ENCODE results near the gene HCRTR1. TPM values are rescaled to one million over a fixed set of nuclear protein-coding genes. Genes with fewer than 3 reads are reported as not detected.
A peak's percentile ranks its signal among the peaks of the same experiment; 100 is the strongest.
"Not testable (repeated sequence)": the region's sequence is repeated elsewhere in the genome, so short reads cannot be mapped to it uniquely, and the experiment has no call there.

Gene HCRTR1
- total RNA-seq, 2 experiments from 2014 or later = not detected

GRCh38 chr1:31583995-31584868 is 33.3 kb upstream of the HCRTR1 start:
- DNase-seq (no peak), ATAC-seq (no peak)
- ChIA-PET CTCF (no interaction called here), POLR2A (no interaction called here)
- Mint-ChIP-seq H3K27ac (no peak overlapping the region), H3K9me3 (ENCODE audit: insufficient read depth) (no peaks in the 10 kb centered on the region), H3K4me3 (no peak overlapping the region), H3K4me1 (ENCODE audit: low read depth) (no peaks in the 10 kb centered on the region), H3K36me3 (ENCODE audit: low read depth) (no peaks in the 10 kb centered on the region), H3K27me3 (ENCODE audit: low read depth) (no peaks in the 10 kb centered on the region)

DNA sequence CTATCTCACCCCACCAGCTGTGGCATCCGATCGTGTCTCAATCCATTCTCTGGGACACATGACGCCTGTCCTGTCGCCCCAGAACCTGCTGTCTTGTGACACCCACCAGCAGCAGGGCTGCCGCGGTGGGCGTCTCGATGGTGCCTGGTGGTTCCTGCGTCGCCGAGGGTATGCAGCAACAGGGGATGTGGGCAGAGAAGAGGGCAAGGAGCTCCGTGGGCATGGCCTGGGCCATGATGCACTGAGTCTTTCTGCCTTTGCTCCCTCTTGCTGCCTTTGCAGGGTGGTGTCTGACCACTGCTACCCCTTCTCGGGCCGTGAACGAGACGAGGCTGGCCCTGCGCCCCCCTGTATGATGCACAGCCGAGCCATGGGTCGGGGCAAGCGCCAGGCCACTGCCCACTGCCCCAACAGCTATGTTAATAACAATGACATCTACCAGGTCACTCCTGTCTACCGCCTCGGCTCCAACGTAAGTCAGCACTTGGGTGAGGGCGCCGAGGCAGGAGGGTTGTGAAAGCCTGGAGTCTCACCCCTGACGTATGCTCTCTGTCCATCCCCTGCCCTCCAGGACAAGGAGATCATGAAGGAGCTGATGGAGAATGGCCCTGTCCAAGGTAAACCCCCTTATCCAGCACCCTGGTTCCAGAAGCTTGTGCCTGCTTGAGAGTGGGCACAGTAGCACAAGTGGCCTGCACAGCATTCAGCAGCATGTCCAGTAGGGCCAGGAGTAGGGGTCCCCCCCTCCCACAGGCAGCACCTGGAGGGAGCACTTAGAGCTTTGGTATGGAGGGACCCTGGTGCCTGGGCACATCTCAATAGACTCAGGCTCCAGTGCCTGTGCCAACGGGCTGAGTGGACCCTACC is 32.4 kb upstream of the HCRTR1 start:
- POLR2A ChIA-PET = no interaction called here
- Mint-ChIP-seq H3K4me3 (no peak overlapping the region), H3K27ac (no peak overlapping the region), H3K36me3 (ENCODE audit: low read depth) (no peaks in the 10 kb centered on the region), H3K9me3 (ENCODE audit: insufficient read depth) (no peaks in the 10 kb centered on the region), H3K27me3 (ENCODE audit: low read depth) (no peaks in the 10 kb centered on the region), H3K4me1 (ENCODE audit: low read depth) (no peaks in the 10 kb centered on the region)
- CTCF ChIA-PET = no interaction called here
- ATAC-seq (no peak), DNase-seq (no peak)

DNA sequence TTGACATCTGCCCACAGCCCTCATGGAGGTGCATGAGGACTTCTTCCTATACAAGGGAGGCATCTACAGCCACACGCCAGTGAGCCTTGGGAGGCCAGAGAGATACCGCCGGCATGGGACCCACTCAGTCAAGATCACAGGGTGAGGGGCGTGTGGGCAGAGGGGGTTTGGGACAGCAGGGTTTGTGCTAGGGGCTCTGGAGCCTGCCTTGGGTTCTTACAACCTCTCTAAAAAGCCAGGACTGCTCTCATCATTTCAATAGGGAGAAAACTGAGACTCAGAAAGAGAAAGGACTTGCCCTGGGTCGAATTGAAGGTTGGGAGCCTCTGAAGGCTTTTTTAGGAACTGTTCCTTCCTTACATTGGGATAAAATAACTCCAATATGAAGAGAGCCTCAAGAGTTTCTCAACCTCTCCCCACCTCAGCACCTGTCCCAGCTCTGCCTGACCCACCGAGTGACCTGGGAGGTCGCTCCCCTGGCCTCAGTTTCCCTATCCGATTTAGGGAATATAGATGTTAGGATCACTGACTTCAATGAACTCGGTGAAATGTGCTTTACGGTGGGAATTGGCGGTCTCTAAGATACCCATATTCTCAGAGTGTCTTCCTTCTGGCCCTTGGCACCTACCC is 31.6 kb upstream of the HCRTR1 start:
- H3K9me3 Mint-ChIP-seq (ENCODE audit: insufficient read depth) = no peaks in the 10 kb centered on the region
- ATAC-seq (no peak), DNase-seq (no peak)
- H3K27ac Mint-ChIP-seq = no peak overlapping the region
- H3K4me1 Mint-ChIP-seq (ENCODE audit: low read depth) = no peaks in the 10 kb centered on the region
- no peaks in the 10 kb centered on the region for H3K36me3 Mint-ChIP-seq (ENCODE audit: low read depth)
- no peaks in the 10 kb centered on the region for H3K27me3 Mint-ChIP-seq (ENCODE audit: low read depth)
- POLR2A ChIA-PET = no interaction called here
- CTCF ChIA-PET = no interaction called here
- no peak overlapping the region for H3K4me3 Mint-ChIP-seq

DNA sequence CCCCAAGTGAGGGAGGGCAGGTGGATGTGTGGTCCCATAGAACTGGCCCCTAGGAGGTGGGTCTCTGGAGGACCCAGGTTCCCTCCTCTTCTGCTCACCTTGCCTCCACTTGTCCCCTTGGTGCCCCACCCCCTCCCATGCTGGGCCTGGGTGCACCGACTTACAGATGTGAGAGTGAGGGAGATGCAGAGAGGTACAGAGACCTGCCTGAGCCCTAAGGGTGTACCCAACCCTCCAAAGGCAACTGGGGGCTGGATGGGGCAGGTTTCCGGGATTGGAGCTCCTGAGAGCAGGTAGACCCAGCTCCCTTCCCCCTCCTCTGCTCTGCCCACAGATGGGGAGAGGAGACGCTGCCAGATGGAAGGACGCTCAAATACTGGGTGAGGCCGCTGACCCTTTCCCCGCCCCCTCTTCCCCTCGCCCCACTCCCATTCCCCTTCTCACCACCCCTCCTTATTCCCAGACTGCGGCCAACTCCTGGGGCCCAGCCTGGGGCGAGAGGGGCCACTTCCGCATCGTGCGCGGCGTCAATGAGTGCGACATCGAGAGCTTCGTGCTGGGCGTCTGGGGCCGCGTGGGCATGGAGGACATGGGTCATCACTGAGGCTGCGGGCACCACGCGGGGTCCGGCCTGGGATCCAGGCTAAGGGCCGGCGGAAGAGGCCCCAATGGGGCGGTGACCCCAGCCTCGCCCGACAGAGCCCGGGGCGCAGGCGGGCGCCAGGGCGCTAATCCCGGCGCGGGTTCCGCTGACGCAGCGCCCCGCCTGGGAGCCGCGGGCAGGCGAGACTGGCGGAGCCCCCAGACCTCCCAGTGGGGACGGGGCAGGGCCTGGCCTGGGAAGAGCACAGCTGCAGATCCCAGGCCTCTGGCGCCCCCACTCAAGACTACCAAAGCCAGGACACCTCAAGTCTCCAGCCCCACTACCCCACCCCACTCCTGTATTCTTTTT is 30.8 kb upstream of the HCRTR1 start:
- Mint-ChIP-seq H3K27me3 (ENCODE audit: low read depth) (no peaks in the 10 kb centered on the region), H3K4me1 (ENCODE audit: low read depth) (no peaks in the 10 kb centered on the region), H3K36me3 (ENCODE audit: low read depth) (no peaks in the 10 kb centered on the region), H3K4me3 (no peak overlapping the region), H3K27ac (no peak overlapping the region), H3K9me3 (ENCODE audit: insufficient read depth) (no peaks in the 10 kb centered on the region)
- CTCF ChIA-PET = no interaction called here
- no peak for DNase-seq
- POLR2A ChIA-PET = interaction anchor here (0.6 kb wide), 1 partner anchor 62 kb away, joined by 4 read pairs; no protein-coding TSS in a partner anchor
- no peak for ATAC-seq

DNA sequence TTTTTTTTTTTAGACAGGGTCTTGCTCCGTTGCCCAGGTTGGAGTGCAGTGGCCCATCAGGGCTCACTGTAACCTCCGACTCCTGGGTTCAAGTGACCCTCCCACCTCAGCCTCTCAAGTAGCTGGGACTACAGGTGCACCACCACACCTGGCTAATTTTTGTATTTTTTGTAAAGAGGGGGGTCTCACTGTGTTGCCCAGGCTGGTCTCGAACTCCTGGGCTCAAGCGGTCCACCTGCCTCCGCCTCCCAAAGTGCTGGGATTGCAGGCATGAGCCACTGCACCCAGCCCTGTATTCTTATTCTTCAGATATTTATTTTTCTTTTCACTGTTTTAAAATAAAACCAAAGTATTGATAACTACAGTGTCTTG is 30.2 kb upstream of the HCRTR1 start:
- H3K4me3 Mint-ChIP-seq; H3K27me3 Mint-ChIP-seq (ENCODE audit: low read depth); H3K4me1 Mint-ChIP-seq (ENCODE audit: low read depth); H3K9me3 Mint-ChIP-seq (ENCODE audit: insufficient read depth); H3K36me3 Mint-ChIP-seq (ENCODE audit: low read depth); H3K27ac Mint-ChIP-seq; ATAC-seq; DNase-seq; POLR2A ChIA-PET: not testable (repeated sequence)
- CTCF ChIA-PET = interaction anchor here (1.0 to 1.1 kb wide), 2 partner anchors 31 to 50 kb away, joined by 3 to 4 read pairs; no protein-coding TSS in a partner anchor

DNA sequence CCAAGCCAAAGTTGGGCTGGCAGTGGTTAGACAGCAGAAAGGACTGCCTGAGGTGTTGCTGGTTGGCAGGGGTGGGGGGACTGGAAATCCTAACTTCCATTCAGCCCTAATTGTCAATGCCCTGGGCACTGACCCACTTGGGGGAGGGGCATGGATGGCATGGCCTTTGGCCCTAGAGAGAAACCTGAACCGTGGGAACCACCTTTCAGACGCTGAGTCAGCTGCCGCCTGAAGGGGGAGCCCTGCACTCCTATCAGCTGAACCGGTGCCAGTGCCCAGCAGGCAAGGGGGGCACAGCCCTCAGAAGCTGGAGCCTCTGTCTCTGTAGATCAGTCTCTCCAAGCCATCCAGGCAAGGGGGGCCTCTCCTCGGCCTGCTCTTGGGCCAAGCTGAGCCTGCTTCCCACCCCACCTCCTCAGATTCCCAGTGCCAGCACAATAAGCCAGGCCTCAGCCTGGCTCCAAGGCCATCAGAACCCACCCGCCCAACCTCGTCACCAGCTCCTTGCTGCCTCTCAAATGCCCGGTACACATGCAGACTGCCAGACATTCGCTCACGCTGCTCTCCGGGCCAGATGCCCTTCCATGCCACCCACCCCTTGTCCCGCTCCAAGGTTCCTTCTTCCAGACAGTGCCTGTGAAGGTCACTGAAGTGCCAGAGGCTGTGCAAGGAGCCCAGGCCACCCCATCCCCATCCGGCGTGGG is 29.6 kb upstream of the HCRTR1 start:
- H3K4me1 Mint-ChIP-seq (ENCODE audit: low read depth) = no peaks in the 10 kb centered on the region

DNA sequence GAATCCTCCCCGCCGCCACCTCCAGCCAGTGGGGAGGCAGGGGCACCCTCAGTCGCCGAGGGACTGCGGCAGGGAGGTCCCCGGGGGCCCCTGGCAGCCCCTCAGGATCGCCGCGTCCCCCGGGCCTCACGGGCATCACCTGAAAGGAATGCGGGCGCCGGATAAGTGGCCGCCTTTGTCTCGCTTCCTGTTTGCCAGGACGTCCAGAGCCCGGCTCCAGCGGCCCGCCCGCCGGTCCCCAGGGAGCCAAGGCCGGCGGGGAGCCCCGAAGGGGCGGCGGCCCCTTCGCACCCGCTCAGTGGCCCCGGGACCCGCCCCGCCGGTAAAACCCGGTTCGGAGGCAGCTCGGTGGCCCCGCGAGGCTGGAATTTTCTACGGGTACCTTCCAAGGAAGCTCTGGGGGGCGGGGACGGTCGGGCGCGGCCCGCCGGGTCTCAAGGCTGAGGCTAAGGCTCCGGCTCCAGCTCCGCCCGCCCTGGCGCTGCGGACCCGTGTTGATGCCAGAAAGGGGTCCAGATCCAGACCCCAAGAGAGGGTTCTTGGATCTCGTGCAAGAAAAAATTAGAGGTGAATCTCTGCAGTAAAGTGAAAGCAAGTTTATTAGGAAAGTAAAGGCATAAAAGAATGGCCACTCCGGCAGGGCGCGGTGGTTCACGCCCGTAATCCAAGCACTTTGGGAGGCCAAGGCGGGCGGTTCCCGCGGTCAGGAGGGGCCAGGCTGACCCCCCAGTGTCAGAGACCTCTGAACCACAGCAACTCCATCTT is 28.6 kb upstream of the HCRTR1 start:
- Mint-ChIP-seq H3K9me3 (ENCODE audit: insufficient read depth) (no peaks in the 10 kb centered on the region), H3K4me3 (no peak overlapping the region), H3K4me1 (ENCODE audit: low read depth) (no peaks in the 10 kb centered on the region), H3K27me3 (ENCODE audit: low read depth) (peaks cover 2% of the 10 kb centered on the region), H3K36me3 (ENCODE audit: low read depth) (no peaks in the 10 kb centered on the region), H3K27ac (no peak overlapping the region)
- DNase-seq (no peak), ATAC-seq (no peak)
- CTCF ChIA-PET = no interaction called here
- POLR2A ChIA-PET = no interaction called here

More for the DNA sequence above, 29.6 kb upstream of the HCRTR1 start:
- Mint-ChIP-seq H3K27ac (no peak overlapping the region), H3K27me3 (ENCODE audit: low read depth) (peaks cover 2% of the 10 kb centered on the region), H3K36me3 (ENCODE audit: low read depth) (no peaks in the 10 kb centered on the region), H3K9me3 (ENCODE audit: insufficient read depth) (no peaks in the 10 kb centered on the region), H3K4me3 (no peak overlapping the region)
- ATAC-seq (peak; percentile 62), DNase-seq (peak; percentile 63)
- ChIA-PET POLR2A (no interaction called here), CTCF (interaction anchor here (0.7 to 1.1 kb wide), 3 partner anchors 9 to 49 kb away, joined by 3 to 4 read pairs (median 3); no protein-coding TSS in a partner anchor)

DNA sequence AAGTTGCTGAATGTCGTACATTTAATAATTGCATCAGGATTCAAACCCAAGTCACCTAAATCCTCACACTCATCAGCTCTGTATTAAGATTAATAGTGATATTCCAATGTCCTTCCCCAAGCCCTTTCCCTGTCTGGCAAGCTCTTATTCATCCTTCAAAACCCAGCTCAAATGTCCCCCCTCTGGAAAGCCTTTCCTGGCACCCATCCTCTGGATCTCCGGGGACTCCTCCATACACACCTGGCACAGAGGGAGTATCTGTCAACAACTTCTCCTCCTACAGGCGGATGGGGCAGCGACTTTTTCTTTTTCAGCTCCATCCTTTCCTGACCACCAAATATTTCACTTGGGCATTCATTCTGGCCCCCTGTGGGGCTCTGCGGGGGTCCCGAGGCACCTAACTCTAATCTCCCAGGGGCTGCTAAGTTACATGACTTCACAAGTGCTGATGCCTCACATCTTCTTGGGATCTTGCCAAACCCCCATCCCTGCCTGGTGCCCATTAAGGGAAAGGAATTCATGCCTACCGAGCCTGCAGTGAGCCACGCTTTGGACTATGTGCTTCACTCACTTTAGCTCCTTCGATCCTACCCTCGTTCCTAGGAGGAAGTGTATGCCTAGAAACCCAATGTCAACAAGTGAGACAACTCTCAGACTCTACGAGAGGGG is 25.9 kb upstream of the HCRTR1 start:
- POLR2A ChIA-PET = interaction anchor here (1.1 kb wide), 1 partner anchor 23 kb away, joined by 3 read pairs; no protein-coding TSS in a partner anchor

DNA sequence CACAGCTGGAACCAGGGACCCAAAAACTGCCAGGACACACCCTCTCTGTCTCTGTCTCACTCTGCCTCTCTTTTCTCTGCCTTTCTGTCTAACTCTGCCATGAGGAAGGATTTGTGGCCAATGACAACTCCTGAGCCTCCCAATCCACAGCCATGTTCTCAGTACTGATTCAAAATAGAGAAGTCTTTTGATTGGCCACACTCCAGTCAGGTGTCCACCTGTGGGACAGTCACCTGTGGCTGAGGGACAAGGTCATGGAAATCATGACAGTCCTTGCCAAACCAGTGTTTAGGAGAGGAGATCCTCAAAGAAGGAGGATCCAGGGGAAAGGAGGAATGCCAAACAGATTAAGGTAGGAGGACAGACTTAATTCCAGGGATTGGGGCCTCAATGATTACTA is 25.4 kb upstream of the HCRTR1 start:
- Mint-ChIP-seq H3K27ac (no peak overlapping the region), H3K4me3 (no peak overlapping the region), H3K27me3 (ENCODE audit: low read depth) (peaks cover 8% of the 10 kb centered on the region), H3K9me3 (ENCODE audit: insufficient read depth) (no peaks in the 10 kb centered on the region), H3K4me1 (ENCODE audit: low read depth) (no peaks in the 10 kb centered on the region), H3K36me3 (ENCODE audit: low read depth) (no peaks in the 10 kb centered on the region)
- ChIA-PET CTCF (interaction anchor here (1.0 to 2.1 kb wide), 4 partner anchors 22 to 47 kb away, joined by 3 to 7 read pairs (median 3); partner anchors contain the start of gene HCRTR1), POLR2A (no interaction called here)
- ATAC-seq = no peak
- no peak for DNase-seq

More for the DNA sequence above, 25.9 kb upstream of the HCRTR1 start:
- no peak for ATAC-seq
- CTCF ChIA-PET = interaction anchor here (0.7 to 1.5 kb wide), 7 partner anchors 17 to 47 kb away, joined by 3 to 4 read pairs (median 3); no protein-coding TSS in a partner anchor
- H3K27me3 Mint-ChIP-seq (ENCODE audit: low read depth) = peaks cover 8% of the 10 kb centered on the region
- DNase-seq = no peak
- no peaks in the 10 kb centered on the region for H3K4me1 Mint-ChIP-seq (ENCODE audit: low read depth)
- no peaks in the 10 kb centered on the region for H3K9me3 Mint-ChIP-seq (ENCODE audit: insufficient read depth)
- no peak overlapping the region for H3K27ac Mint-ChIP-seq
- no peaks in the 10 kb centered on the region for H3K36me3 Mint-ChIP-seq (ENCODE audit: low read depth)
- H3K4me3 Mint-ChIP-seq = no peak overlapping the region
